HG02981 (cell line): ENCODE measurements around the gene PMM2.
"Not testable (repeated sequence)": the region's sequence is repeated elsewhere in the genome, so short reads cannot be mapped to it uniquely, and the experiment has no call there.

Experiments used
- ATAC-seq: cut with Tn5 transposase; IDR thresholded peaks from one replicate; pipeline ENCODE4 v1.9.1; 2021; ENCODE audit warnings: mild to moderate bottlenecking, moderate library complexity; ENCODE audit not compliant: unreplicated experiment

The PMM2 gene

GRCh38 chr16:8816967-8817655 lies 19.5 kb downstream of the PMM2 start:
- no peak for ATAC-seq

GRCh38 chr16:8818504-8819270 lies 21.0 kb downstream of the PMM2 start:
- ATAC-seq, result peak; percentile 69

GRCh38 chr16:8819411-8820034 lies 21.9 kb downstream of the PMM2 start:
- ATAC-seq, result no peak

- ATAC-seq, result no peak
Observed at GRCh38 chr16:8822403-8822802, 24.8 kb downstream of the PMM2 start.

- ATAC-seq, result no peak
Observed at GRCh38 chr16:8826278-8826879, 28.7 kb downstream of the PMM2 start.

- no peak for ATAC-seq
Observed at GRCh38 chr16:8828541-8829165, 31.0 kb downstream of the PMM2 start.

GRCh38 chr16:8831450-8831849 lies 33.8 kb downstream of the PMM2 start:
- ATAC-seq, result no peak

- no peak for ATAC-seq
Observed at GRCh38 chr16:8831871-8832716, 34.5 kb downstream of the PMM2 start.

- no peak for ATAC-seq
Observed at GRCh38 chr16:8832717-8833105, 35.1 kb downstream of the PMM2 start.

GRCh38 chr16:8836797-8837196 lies 39.2 kb downstream of the PMM2 start:
- not testable (repeated sequence) for ATAC-seq

- ATAC-seq, result not testable (repeated sequence)
Observed at GRCh38 chr16:8837594-8837993, 40.0 kb downstream of the PMM2 start.

- ATAC-seq, result not testable (repeated sequence)
Observed at GRCh38 chr16:8842016-8842415, 44.4 kb downstream of the PMM2 start.

- not testable (repeated sequence) for ATAC-seq
Observed at GRCh38 chr16:8843296-8843695, 45.7 kb downstream of the PMM2 start.

GRCh38 chr16:8845699-8846298 lies 48.2 kb downstream of the PMM2 start:
- ATAC-seq, result no peak

- ATAC-seq, result no peak
Observed at GRCh38 chr16:8846401-8846932, 48.8 kb downstream of the PMM2 start.

GRCh38 chr16:8847145-8847544 lies 49.5 kb downstream of the PMM2 start:
- ATAC-seq, result no peak

GRCh38 chr16:8847623-8848022 lies 50.0 kb downstream of the PMM2 start:
- ATAC-seq, result no peak

GRCh38 chr16:8848231-8848938 lies 50.7 kb downstream of the PMM2 start:
- no peak for ATAC-seq

- no peak for ATAC-seq
Observed at GRCh38 chr16:8848939-8849391, 51.3 kb downstream of the PMM2 start.
